HG02642 (cell line): ENCODE data around the gene HOPX.
"Not testable (repeated sequence)": the region's sequence is repeated elsewhere in the genome, so short reads cannot be mapped to it uniquely, and the experiment has no call there.

Source experiments
- ATAC-seq: cut with Tn5 transposase; IDR thresholded peaks from one replicate; pipeline ENCODE4 v1.9.1; 2021; ENCODE audit warnings: mild to moderate bottlenecking; ENCODE audit not compliant: unreplicated experiment, poor library complexity

HOPX gene

GRCh38 chr4:56689201-56689969, 8.3 kb upstream of the HOPX start:
- no peak for ATAC-seq

- no peak for ATAC-seq
Observed at GRCh38 chr4:56688094-56688647, 7.1 kb upstream of the HOPX start.

GRCh38 chr4:56686537-56687231, 5.6 kb upstream of the HOPX start:
- no peak for ATAC-seq

GRCh38 chr4:56684320-56685050, 3.4 kb upstream of the HOPX start:
- no peak for ATAC-seq

- no peak for ATAC-seq
Observed at GRCh38 chr4:56683455-56683854, 2.4 kb upstream of the HOPX start.

- ATAC-seq, result no peak
Observed at GRCh38 chr4:56681853-56682525, 893 bp upstream of the HOPX start.

- no peak for ATAC-seq
Observed at GRCh38 chr4:56680266-56680665, 830 bp downstream of the HOPX start.

- ATAC-seq, result no peak
Observed at GRCh38 chr4:56677711-56678110, 3.4 kb downstream of the HOPX start.

GRCh38 chr4:56674984-56675383, 6.1 kb downstream of the HOPX start:
- ATAC-seq, result no peak

- no peak for ATAC-seq
Observed at GRCh38 chr4:56671860-56672259, 9.2 kb downstream of the HOPX start.

GRCh38 chr4:56671373-56671772, 9.7 kb downstream of the HOPX start:
- no peak for ATAC-seq

- no peak for ATAC-seq
Observed at GRCh38 chr4:56668267-56668666, 12.8 kb downstream of the HOPX start.

GRCh38 chr4:56667396-56667795, 13.7 kb downstream of the HOPX start:
- not testable (repeated sequence) for ATAC-seq

GRCh38 chr4:56666279-56666678, 14.8 kb downstream of the HOPX start:
- ATAC-seq, result no peak

GRCh38 chr4:56665781-56666180, 15.3 kb downstream of the HOPX start:
- ATAC-seq, result no peak

- ATAC-seq, result no peak
Observed at GRCh38 chr4:56662782-56663468, 18.2 kb downstream of the HOPX start.

GRCh38 chr4:56659946-56660345, 21.1 kb downstream of the HOPX start:
- no peak for ATAC-seq

- no peak for ATAC-seq
Observed at GRCh38 chr4:56658528-56658927, 22.6 kb downstream of the HOPX start.

- no peak for ATAC-seq
Observed at GRCh38 chr4:56657818-56658217, 23.3 kb downstream of the HOPX start.

GRCh38 chr4:56657128-56657527, 24.0 kb downstream of the HOPX start:
- no peak for ATAC-seq
